ENCODE results near the gene KDM2B.

The KDM2B gene

GRCh38 chr12:121560392-121561008 is 20.3 kb downstream of the KDM2B start:
- Histone ChIP-seq H3K4me3 (ENCODE audit: low read length in 2 of 2) (no peak overlapping the region), H2AFZ (ENCODE audit: low read length) (no peak overlapping the region), H4K8ac (ENCODE audit: low read depth, low read length) (no peak overlapping the region), H2BK12ac (ENCODE audit: low read length) (no peak overlapping the region), H3K9ac (ENCODE audit: low read depth, low read length, poor library complexity) (peak overlapping the region; percentile 39), H3K27me3 (ENCODE audit: control insufficient read depth in 3 of 3, insufficient read depth in 3 of 3, low read depth in 1 of 3, low read length in 3 of 3) (no peaks in the 10 kb centered on the region), H3K27ac (replicated peaks; ENCODE audit: low read length) (no peak overlapping the region), H3K14ac (ENCODE audit: low read length) (no peak overlapping the region), H3K4me2 (ENCODE audit: insufficient read depth, low read length, poor library complexity, severe bottlenecking) (no peak overlapping the region), H3K79me1 (ENCODE audit: low read depth, low read length) (peaks cover 6% of the 10 kb centered on the region), H3K36me3 (replicated peaks in 1 of 2; ENCODE audit: control insufficient read depth in 2 of 2, insufficient read depth in 2 of 2, low read length in 2 of 2) (peaks cover 18 to 60% of the 10 kb centered on the region in 2 donors), H4K91ac (ENCODE audit: low read depth, low read length, poor library complexity) (no peak overlapping the region), H3K23ac (ENCODE audit: low read depth, low read length, poor library complexity) (no peak overlapping the region), H2BK120ac (ENCODE audit: low read depth, low read length) (no peak overlapping the region), H3K4me1 (ENCODE audit: control insufficient read depth in 2 of 2, insufficient read depth in 1 of 2, low read depth in 1 of 2, low read length in 2 of 2) (no peaks in the 10 kb centered on the region), H3K4ac (ENCODE audit: low read length) (no peak overlapping the region), H2BK5ac (ENCODE audit: low read length) (peak overlapping the region; percentile 59), H3K18ac (ENCODE audit: low read length) (peak overlapping the region; percentile 35), H3K9me3 (replicated peaks in 1 of 2; ENCODE audit: control insufficient read depth in 2 of 2, insufficient read depth in 1 of 2, low read depth in 1 of 2, low read length in 2 of 2) (peaks cover 0 to 2% of the 10 kb centered on the region in 2 donors), H2BK15ac (ENCODE audit: low read length) (no peak overlapping the region), H2AK5ac (ENCODE audit: low read depth, low read length) (no peak overlapping the region)
- WGBS, 2 donors (ENCODE audit: extremely low coverage in 2 of 2, insufficient read length in 2 of 2, insufficient replicate concordance in 1 of 2) = no CpG with 5 or more reads among the region's 8 CpGs
- no peak for DNase-seq (ENCODE audit: low spot score)

GRCh38 chr12:121558956-121559355 is 21.9 kb downstream of the KDM2B start:
- peaks cover 6% of the 10 kb centered on the region for H3K79me1 ChIP-seq (ENCODE audit: low read depth, low read length)
- H3K9me3 ChIP-seq (replicated peaks in 1 of 2; ENCODE audit: control insufficient read depth in 2 of 2, insufficient read depth in 1 of 2, low read depth in 1 of 2, low read length in 2 of 2) = peaks cover 0 to 2% of the 10 kb centered on the region in 2 donors
- no peak overlapping the region for H3K9ac ChIP-seq (ENCODE audit: low read depth, low read length, poor library complexity)
- no peak overlapping the region for H3K18ac ChIP-seq (ENCODE audit: low read length)
- H3K36me3 ChIP-seq (replicated peaks in 1 of 2; ENCODE audit: control insufficient read depth in 2 of 2, insufficient read depth in 2 of 2, low read length in 2 of 2) = peaks cover 20 to 61% of the 10 kb centered on the region in 2 donors
- no peak overlapping the region for H4K8ac ChIP-seq (ENCODE audit: low read depth, low read length)
- H3K27ac ChIP-seq (replicated peaks; ENCODE audit: low read length) = no peak overlapping the region
- H2AK5ac ChIP-seq (ENCODE audit: low read depth, low read length) = no peak overlapping the region
- H3K4ac ChIP-seq (ENCODE audit: low read length) = no peak overlapping the region
- WGBS, 2 donors (ENCODE audit: extremely low coverage in 2 of 2, insufficient read length in 2 of 2, insufficient replicate concordance in 1 of 2) = no CpG with 5 or more reads among the region's 7 CpGs
- no peak overlapping the region for H4K91ac ChIP-seq (ENCODE audit: low read depth, low read length, poor library complexity)
- peak overlapping the region; percentile 63 for H3K14ac ChIP-seq (ENCODE audit: low read length)
- no peak overlapping the region for H2AFZ ChIP-seq (ENCODE audit: low read length)
- no peak overlapping the region for H3K23ac ChIP-seq (ENCODE audit: low read depth, low read length, poor library complexity)
- no peaks in the 10 kb centered on the region for H3K4me1 ChIP-seq (ENCODE audit: control insufficient read depth in 2 of 2, insufficient read depth in 1 of 2, low read depth in 1 of 2, low read length in 2 of 2)
- no peak overlapping the region for H2BK15ac ChIP-seq (ENCODE audit: low read length)
- no peak overlapping the region for H3K4me2 ChIP-seq (ENCODE audit: insufficient read depth, low read length, poor library complexity, severe bottlenecking)
- H2BK12ac ChIP-seq (ENCODE audit: low read length) = no peak overlapping the region
- no peaks in the 10 kb centered on the region for H3K27me3 ChIP-seq (ENCODE audit: control insufficient read depth in 3 of 3, insufficient read depth in 3 of 3, low read depth in 1 of 3, low read length in 3 of 3)
- H3K4me3 ChIP-seq (ENCODE audit: low read length in 2 of 2) = no peak overlapping the region
- DNase-seq (ENCODE audit: low spot score) = no peak
- peak overlapping the region; percentile 91 for H2BK5ac ChIP-seq (ENCODE audit: low read length)
- no peak overlapping the region for H2BK120ac ChIP-seq (ENCODE audit: low read depth, low read length)

GRCh38 chr12:121550974-121551634 is 29.7 kb downstream of the KDM2B start:
- no peak overlapping the region for H3K18ac ChIP-seq (ENCODE audit: low read length)
- no peak overlapping the region for H2BK12ac ChIP-seq (ENCODE audit: low read length)
- no peaks in the 10 kb centered on the region for H3K9me3 ChIP-seq (replicated peaks in 1 of 2; ENCODE audit: control insufficient read depth in 2 of 2, insufficient read depth in 1 of 2, low read depth in 1 of 2, low read length in 2 of 2)
- no peak overlapping the region for H3K4ac ChIP-seq (ENCODE audit: low read length)
- peaks cover 0 to 2% of the 10 kb centered on the region in 2 donors for H3K4me1 ChIP-seq (ENCODE audit: control insufficient read depth in 2 of 2, insufficient read depth in 1 of 2, low read depth in 1 of 2, low read length in 2 of 2)
- H2AFZ ChIP-seq (ENCODE audit: low read length) = no peak overlapping the region
- no peak overlapping the region for H3K27ac ChIP-seq (replicated peaks; ENCODE audit: low read length)
- H4K91ac ChIP-seq (ENCODE audit: low read depth, low read length, poor library complexity) = no peak overlapping the region
- H3K14ac ChIP-seq (ENCODE audit: low read length) = no peak overlapping the region
- no peaks in the 10 kb centered on the region for H3K27me3 ChIP-seq (ENCODE audit: control insufficient read depth in 3 of 3, insufficient read depth in 3 of 3, low read depth in 1 of 3, low read length in 3 of 3)
- no peak overlapping the region for H3K4me3 ChIP-seq (ENCODE audit: low read length in 2 of 2)
- DNase-seq (ENCODE audit: low spot score) = no peak
- H3K36me3 ChIP-seq (replicated peaks in 1 of 2; ENCODE audit: control insufficient read depth in 2 of 2, insufficient read depth in 2 of 2, low read length in 2 of 2) = peaks cover 35 to 66% of the 10 kb centered on the region in 2 donors
- H3K4me2 ChIP-seq (ENCODE audit: insufficient read depth, low read length, poor library complexity, severe bottlenecking) = no peak overlapping the region
- WGBS, 2 donors (ENCODE audit: extremely low coverage in 2 of 2, insufficient read length in 2 of 2, insufficient replicate concordance in 1 of 2) = no CpG with 5 or more reads among the region's 13 CpGs
- H3K23ac ChIP-seq (ENCODE audit: low read depth, low read length, poor library complexity) = no peak overlapping the region
- no peak overlapping the region for H2AK5ac ChIP-seq (ENCODE audit: low read depth, low read length)
- no peak overlapping the region for H3K9ac ChIP-seq (ENCODE audit: low read depth, low read length, poor library complexity)
- H2BK5ac ChIP-seq (ENCODE audit: low read length) = no peak overlapping the region
- peaks cover 11% of the 10 kb centered on the region for H3K79me1 ChIP-seq (ENCODE audit: low read depth, low read length)
- H2BK120ac ChIP-seq (ENCODE audit: low read depth, low read length) = no peak overlapping the region
- H4K8ac ChIP-seq (ENCODE audit: low read depth, low read length) = no peak overlapping the region
- H2BK15ac ChIP-seq (ENCODE audit: low read length) = no peak overlapping the region

GRCh38 chr12:121549075-121549474 is 31.7 kb downstream of the KDM2B start:
- no peak overlapping the region for H3K14ac ChIP-seq (ENCODE audit: low read length)
- no peak for DNase-seq (ENCODE audit: low spot score)
- peaks cover 34 to 70% of the 10 kb centered on the region in 2 donors for H3K36me3 ChIP-seq (replicated peaks in 1 of 2; ENCODE audit: control insufficient read depth in 2 of 2, insufficient read depth in 2 of 2, low read length in 2 of 2)
- H3K23ac ChIP-seq (ENCODE audit: low read depth, low read length, poor library complexity) = peak overlapping the region; percentile 90
- no peak overlapping the region for H2AFZ ChIP-seq (ENCODE audit: low read length)
- no peak overlapping the region for H3K27ac ChIP-seq (replicated peaks; ENCODE audit: low read length)
- H3K4me2 ChIP-seq (ENCODE audit: insufficient read depth, low read length, poor library complexity, severe bottlenecking) = no peak overlapping the region
- no peak overlapping the region for H4K91ac ChIP-seq (ENCODE audit: low read depth, low read length, poor library complexity)
- H2BK15ac ChIP-seq (ENCODE audit: low read length) = no peak overlapping the region
- H3K4me3 ChIP-seq (ENCODE audit: low read length in 2 of 2) = no peak overlapping the region
- H2BK120ac ChIP-seq (ENCODE audit: low read depth, low read length) = no peak overlapping the region
- no peak overlapping the region for H2AK5ac ChIP-seq (ENCODE audit: low read depth, low read length)
- H3K4me1 ChIP-seq (ENCODE audit: control insufficient read depth in 2 of 2, insufficient read depth in 1 of 2, low read depth in 1 of 2, low read length in 2 of 2) = peaks cover 2 to 7% of the 10 kb centered on the region in 2 donors
- no peak overlapping the region for H2BK12ac ChIP-seq (ENCODE audit: low read length)
- peak overlapping the region; percentile 26 for H2BK5ac ChIP-seq (ENCODE audit: low read length)
- WGBS, 2 donors (ENCODE audit: extremely low coverage in 2 of 2, insufficient read length in 2 of 2, insufficient replicate concordance in 1 of 2) = no CpG with 5 or more reads among the region's 7 CpGs
- H3K4ac ChIP-seq (ENCODE audit: low read length) = no peak overlapping the region
- H3K9ac ChIP-seq (ENCODE audit: low read depth, low read length, poor library complexity) = no peak overlapping the region
- no peaks in the 10 kb centered on the region for H3K9me3 ChIP-seq (replicated peaks in 1 of 2; ENCODE audit: control insufficient read depth in 2 of 2, insufficient read depth in 1 of 2, low read depth in 1 of 2, low read length in 2 of 2)
- peak overlapping the region; percentile 56 for H3K18ac ChIP-seq (ENCODE audit: low read length)
- H3K27me3 ChIP-seq (ENCODE audit: control insufficient read depth in 3 of 3, insufficient read depth in 3 of 3, low read depth in 1 of 3, low read length in 3 of 3) = no peaks in the 10 kb centered on the region
- H3K79me1 ChIP-seq (ENCODE audit: low read depth, low read length) = peaks cover 11% of the 10 kb centered on the region
- H4K8ac ChIP-seq (ENCODE audit: low read depth, low read length) = no peak overlapping the region

Data from neuronal stem cell (in vitro differentiated cells).